Skeletal muscle satellite cell (primary cell): Measurements from ENCODE around the gene CGREF1.

Source experiments
- H3K27me3 ChIP-seq: 2 replicates; pipeline ENCODE4 v1.7.0; 2013; ENCODE audit warnings: low read length; ENCODE audit not compliant: control insufficient read depth, insufficient read depth
- H3K36me3 ChIP-seq: 2 replicates; pipeline ENCODE4 v1.7.0; 2013; ENCODE audit warnings: mild to moderate bottlenecking, control low read depth, low read length; ENCODE audit not compliant: insufficient read depth
- H3K4me1 ChIP-seq: 2 replicates; pipeline ENCODE4 v1.7.0; 2013; ENCODE audit warnings: low read length; ENCODE audit not compliant: control insufficient read depth, insufficient read depth
- H3K4me2 ChIP-seq: 2 replicates; pipeline ENCODE4 v1.7.0; 2013; ENCODE audit warnings: mild to moderate bottlenecking, low read length
- H3K4me3 ChIP-seq: 2 replicates; pipeline ENCODE4 v1.7.0; 2013; ENCODE audit warnings: low read length
- H3K9ac ChIP-seq: 2 replicates; pipeline ENCODE4 v1.7.0; 2013; ENCODE audit warnings: mild to moderate bottlenecking, low read depth, low read length, moderate library complexity
- H3K9me3 ChIP-seq: replicated peaks from 2 replicates; pipeline ENCODE4 v1.7.0; 2013; ENCODE audit warnings: mild to moderate bottlenecking, control low read depth, low read length

CGREF1 gene

DNA sequence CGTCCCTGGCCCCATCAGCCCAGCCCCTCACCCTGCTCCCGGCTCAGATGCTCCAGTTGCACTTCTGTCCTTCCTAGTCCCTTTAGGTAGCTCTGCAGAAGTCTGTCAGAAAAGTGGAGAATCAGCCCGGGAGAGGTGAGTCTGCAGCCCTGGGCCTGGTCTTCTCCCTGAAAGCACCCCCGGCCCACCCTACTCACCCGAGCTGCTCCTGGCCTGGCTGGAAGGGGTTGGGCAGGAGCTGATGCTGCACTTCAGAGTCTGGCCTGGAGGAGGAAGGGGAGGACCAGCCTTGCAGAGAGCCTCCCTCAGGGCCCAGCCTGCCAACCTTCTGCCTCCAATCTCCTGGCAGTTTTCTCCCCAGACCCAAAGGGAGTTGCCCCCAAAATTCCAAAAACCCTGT is 16.6 kb downstream of the CGREF1 start:
- no peaks in the 10 kb centered on the region for H3K9me3 ChIP-seq
- H3K4me2 ChIP-seq = no peak overlapping the region
- no peak overlapping the region for H3K9ac ChIP-seq
- peaks cover 39% of the 10 kb centered on the region for H3K27me3 ChIP-seq
- H3K36me3 ChIP-seq = no peaks in the 10 kb centered on the region
- no peaks in the 10 kb centered on the region for H3K4me1 ChIP-seq
- no peak overlapping the region for H3K4me3 ChIP-seq

DNA sequence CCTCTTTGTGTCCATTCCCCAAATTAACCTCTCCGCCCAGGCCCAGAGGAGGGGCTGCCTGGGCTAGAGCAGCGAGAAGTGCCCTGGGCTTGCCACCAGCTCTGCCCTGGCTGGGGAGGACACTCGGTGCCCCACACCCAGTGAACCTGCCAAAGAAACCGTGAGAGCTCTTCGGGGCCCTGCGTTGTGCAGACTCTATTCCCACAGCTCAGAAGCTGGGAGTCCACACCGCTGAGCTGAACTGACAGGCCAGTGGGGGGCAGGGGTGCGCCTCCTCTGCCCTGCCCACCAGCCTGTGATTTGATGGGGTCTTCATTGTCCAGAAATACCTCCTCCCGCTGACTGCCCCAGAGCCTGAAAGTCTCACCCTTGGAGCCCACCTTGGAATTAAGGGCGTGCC is 18.9 kb downstream of the CGREF1 start:
- Histone ChIP-seq H3K36me3 (no peaks in the 10 kb centered on the region), H3K27me3 (peaks cover 29% of the 10 kb centered on the region), H3K4me3 (no peak overlapping the region), H3K4me2 (no peak overlapping the region), H3K4me1 (peaks cover 3% of the 10 kb centered on the region), H3K9me3 (no peaks in the 10 kb centered on the region), H3K9ac (no peak overlapping the region)

- Histone ChIP-seq H3K36me3 (no peaks in the 10 kb centered on the region), H3K9ac (no peak overlapping the region), H3K4me2 (no peak overlapping the region), H3K9me3 (no peaks in the 10 kb centered on the region), H3K4me3 (no peak overlapping the region), H3K27me3 (peaks cover 24% of the 10 kb centered on the region), H3K4me1 (peaks cover 3% of the 10 kb centered on the region)
Measured at GRCh38 chr2:27099334-27099955, 19.5 kb downstream of the CGREF1 start.

- H3K36me3 ChIP-seq = no peaks in the 10 kb centered on the region
- no peak overlapping the region for H3K4me3 ChIP-seq
- H3K4me2 ChIP-seq = no peak overlapping the region
- peaks cover 3% of the 10 kb centered on the region for H3K4me1 ChIP-seq
- no peaks in the 10 kb centered on the region for H3K9me3 ChIP-seq
- H3K27me3 ChIP-seq = peaks cover 10% of the 10 kb centered on the region
- H3K9ac ChIP-seq = no peak overlapping the region
Measured at GRCh38 chr2:27097341-27097740, 21.6 kb downstream of the CGREF1 start.

- Histone ChIP-seq H3K9ac (no peak overlapping the region), H3K36me3 (no peaks in the 10 kb centered on the region), H3K4me3 (no peak overlapping the region), H3K27me3 (peaks cover 4% of the 10 kb centered on the region), H3K9me3 (no peaks in the 10 kb centered on the region), H3K4me1 (peaks cover 3% of the 10 kb centered on the region), H3K4me2 (no peak overlapping the region)
Measured at GRCh38 chr2:27096748-27097297, 22.1 kb downstream of the CGREF1 start.

DNA sequence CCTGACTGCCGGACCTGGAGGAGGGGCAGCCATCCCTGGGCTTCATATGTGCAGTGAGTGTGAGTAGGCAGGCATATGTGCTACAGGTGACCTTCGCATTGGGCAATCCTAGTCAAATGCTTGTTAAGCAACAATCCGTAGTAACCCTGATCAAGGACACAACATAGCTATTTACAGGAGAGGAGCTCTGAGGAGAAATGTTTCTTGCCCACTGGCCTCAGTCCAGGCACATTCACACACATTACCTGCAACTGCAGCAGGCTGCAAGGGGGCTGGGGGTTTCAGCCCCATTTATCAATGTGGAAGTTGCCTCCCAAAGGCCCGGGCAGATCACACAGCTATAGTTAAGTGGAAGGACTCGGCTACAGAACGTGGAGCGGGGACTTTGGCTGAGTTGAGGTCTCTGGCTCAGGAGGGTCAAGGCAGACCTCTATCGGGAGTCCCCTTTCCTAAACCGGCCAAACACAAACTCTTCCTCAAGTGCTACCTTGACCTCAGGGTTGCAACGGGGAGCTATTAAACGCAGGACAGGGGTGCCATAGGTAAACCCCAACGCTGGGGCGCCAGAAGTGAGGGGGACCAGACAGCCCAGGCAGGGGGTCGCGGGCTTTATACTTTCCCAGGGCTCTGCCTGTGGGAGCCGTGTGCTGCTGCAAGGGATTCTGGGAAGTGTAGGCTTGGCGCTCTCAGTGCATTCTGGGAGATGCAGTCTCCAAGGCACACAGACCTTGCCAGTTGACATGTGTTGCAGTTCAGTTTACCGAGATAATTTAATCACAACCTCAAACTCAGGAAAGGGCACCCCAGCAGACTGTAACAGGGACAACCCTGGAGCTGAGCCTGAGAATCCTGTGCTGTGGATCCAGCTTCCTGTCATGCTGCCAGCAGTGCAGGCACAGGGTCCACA is 22.9 kb downstream of the CGREF1 start:
- peaks cover 3% of the 10 kb centered on the region for H3K4me1 ChIP-seq
- no peak overlapping the region for H3K9ac ChIP-seq
- H3K4me3 ChIP-seq = peak overlapping the region; percentile 59
- peak overlapping the region; percentile 77 for H3K4me2 ChIP-seq
- no peaks in the 10 kb centered on the region for H3K36me3 ChIP-seq
- H3K9me3 ChIP-seq = no peaks in the 10 kb centered on the region
- H3K27me3 ChIP-seq = no peaks in the 10 kb centered on the region

DNA sequence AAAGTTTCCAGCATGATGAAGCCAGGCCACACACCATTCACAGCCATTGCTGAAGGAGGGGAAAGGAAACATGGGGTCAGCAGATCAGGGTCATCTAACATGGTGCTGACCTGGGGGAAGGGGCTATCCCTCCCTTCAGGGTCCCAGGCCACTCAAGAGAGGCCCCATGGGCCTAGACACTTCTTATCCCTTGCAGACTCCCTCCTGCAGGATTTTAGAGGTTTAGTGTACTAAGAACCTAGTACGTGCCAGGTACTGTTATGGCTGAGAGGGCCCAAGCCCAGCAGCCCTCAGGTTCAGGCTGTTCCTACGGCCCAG is 23.5 kb downstream of the CGREF1 start:
- Histone ChIP-seq H3K27me3 (no peaks in the 10 kb centered on the region), H3K36me3 (no peaks in the 10 kb centered on the region), H3K4me2 (no peak overlapping the region), H3K4me3 (no peak overlapping the region), H3K9ac (no peak overlapping the region), H3K4me1 (peaks cover 3% of the 10 kb centered on the region), H3K9me3 (no peaks in the 10 kb centered on the region)

DNA sequence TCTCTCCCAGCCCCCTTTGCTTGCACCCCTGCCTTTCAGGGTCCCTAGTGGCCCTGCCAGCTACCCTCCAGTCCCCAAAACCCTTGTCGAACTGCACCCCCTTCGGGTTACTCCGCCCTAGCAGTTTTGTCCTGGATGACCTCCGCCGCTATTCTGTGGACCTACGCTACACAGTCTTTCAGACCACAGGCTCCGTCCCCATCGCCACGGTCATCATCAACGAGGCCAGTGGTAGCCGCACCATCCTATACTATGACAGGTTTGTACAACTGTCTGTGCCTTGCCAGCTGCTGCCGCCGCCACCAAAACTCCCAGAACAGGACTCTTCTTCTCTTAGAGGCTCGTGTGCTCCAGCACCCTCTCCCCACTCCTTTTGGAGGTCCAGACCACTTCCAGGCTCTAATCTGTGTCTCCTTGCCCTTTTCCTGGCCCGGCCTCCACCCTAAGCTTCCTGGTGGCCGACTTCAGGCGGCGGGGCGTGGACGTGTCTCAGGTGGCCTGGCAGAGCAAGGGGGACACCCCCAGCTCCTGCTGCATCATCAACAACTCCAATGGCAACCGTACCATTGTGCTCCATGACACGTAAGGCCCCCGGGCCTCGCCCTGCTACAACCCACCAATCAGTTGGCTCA is 24.5 kb downstream of the CGREF1 start:
- H3K4me1 ChIP-seq = peaks cover 3% of the 10 kb centered on the region
- H3K9ac ChIP-seq = no peak overlapping the region
- no peak overlapping the region for H3K4me2 ChIP-seq
- no peaks in the 10 kb centered on the region for H3K27me3 ChIP-seq
- no peaks in the 10 kb centered on the region for H3K36me3 ChIP-seq
- no peaks in the 10 kb centered on the region for H3K9me3 ChIP-seq
- no peak overlapping the region for H3K4me3 ChIP-seq

DNA sequence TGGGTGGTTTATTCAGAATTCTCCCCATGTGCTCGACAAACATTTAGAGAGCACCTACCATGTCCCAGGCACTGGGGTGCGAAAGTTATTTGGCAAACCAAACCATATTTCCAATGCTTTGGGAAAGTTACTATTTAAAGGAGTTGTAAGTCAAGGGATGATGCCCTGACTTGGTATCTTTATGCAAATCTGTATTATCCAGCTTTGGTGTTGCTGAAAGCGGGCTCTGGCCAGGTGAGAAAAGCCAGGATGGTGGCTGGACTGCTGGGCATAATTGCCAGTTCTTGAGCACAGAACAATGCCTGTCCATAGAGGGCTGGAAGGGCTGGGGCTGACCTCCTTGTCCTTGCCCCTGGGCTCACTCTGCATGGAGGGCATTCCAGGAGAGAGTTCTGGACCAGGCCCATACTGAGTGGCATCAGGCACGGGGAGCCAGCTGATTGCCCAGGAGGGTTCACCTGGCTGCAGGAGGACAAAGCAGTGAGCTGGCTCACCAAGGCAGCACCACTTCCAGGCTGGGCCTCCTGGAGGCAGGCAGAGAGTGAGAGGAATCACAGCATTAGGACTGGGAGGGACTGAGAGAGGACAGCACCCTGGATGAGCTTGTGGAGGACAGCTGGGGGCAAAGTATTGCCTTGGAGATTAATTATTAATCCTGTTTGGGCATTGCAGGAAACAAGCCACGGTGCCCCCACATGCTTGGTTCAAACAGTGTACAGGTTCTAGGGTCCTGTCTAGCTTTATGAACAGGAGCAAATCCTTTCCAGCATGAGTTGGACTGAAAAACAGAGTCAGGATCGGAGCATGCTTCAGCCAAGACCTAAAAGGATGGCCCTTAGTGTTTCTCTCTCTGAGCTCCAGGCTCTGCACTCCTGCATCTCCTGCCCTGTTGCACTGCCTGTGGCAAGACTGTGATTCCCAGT is 25.2 kb downstream of the CGREF1 start:
- H3K4me2 ChIP-seq = no peak overlapping the region
- H3K9me3 ChIP-seq = no peaks in the 10 kb centered on the region
- H3K9ac ChIP-seq = no peak overlapping the region
- H3K36me3 ChIP-seq = no peaks in the 10 kb centered on the region
- H3K4me3 ChIP-seq = no peak overlapping the region
- H3K27me3 ChIP-seq = no peaks in the 10 kb centered on the region
- peaks cover 3% of the 10 kb centered on the region for H3K4me1 ChIP-seq

DNA sequence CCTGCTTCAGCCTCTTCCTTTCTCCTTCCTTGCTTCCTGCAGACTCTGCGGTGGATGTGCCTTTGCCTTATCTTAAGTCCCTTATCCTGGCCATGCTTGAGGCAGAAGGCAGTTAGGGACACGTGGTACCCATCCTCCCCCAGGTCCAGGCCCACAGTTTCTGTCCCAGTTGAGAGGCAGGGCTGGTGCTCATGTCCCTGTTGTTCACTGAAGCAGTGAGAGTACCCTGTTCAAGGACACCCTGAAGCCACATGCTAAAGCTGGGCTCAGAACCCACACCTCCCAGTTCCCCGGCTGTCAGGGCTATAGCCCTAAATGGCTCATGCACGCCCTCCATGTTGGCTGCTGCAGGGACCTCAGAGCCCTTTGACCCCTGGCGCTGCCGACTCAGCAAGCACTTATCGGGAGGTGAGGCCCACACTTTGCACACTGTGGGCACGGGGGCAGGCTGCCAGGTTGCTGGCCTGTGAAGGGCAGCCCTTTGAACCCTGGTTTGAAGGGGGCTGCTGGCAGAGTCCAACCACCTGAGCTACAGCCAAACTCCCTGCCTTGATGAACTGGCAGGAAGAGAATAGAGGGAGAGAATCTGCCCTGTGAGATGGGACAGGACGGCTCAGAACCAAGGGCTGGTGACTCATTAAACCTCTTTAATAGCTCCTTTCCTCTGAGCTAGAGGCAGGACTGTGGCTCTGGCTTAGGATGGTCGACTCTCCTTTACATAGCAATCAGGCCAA is 26.1 kb downstream of the CGREF1 start:
- Histone ChIP-seq H3K27me3 (no peaks in the 10 kb centered on the region), H3K36me3 (no peaks in the 10 kb centered on the region), H3K4me1 (peaks cover 3% of the 10 kb centered on the region), H3K4me3 (no peak overlapping the region), H3K9ac (no peak overlapping the region), H3K9me3 (no peaks in the 10 kb centered on the region), H3K4me2 (no peak overlapping the region)
